Neural cell (in vitro differentiated cells): ENCODE data around the gene CHI3L1. TPM values are rescaled to one million over a fixed set of nuclear protein-coding genes. Genes with fewer than 3 reads are reported as not detected.

Experiments
- H2AFZ ChIP-seq: fragments of 200-600, 300-800 bp; sonication (generic), shearing (Covaris generic); 2 replicates; pipeline ENCODE4 v1.6.0; 2014; ENCODE audit warnings: low read depth, mild to moderate bottlenecking, antibody characterized with exemption, low read length, moderate library complexity
- H3F3A ChIP-seq: fragments of 200-600 bp; shearing (Covaris generic); 2 replicates; pipeline ENCODE4 v1.6.1; 2016; ENCODE audit warnings: mild to moderate bottlenecking, moderate library complexity, mixed read lengths, antibody characterized with exemption, low read length; ENCODE audit not compliant: insufficient read depth, poor library complexity, severe bottlenecking
- H3K27ac ChIP-seq: fragments of 200-600, 300-800 bp; sonication (generic), shearing (Covaris generic); 2 replicates; pipeline ENCODE4 v1.5.1; 2014; ENCODE audit warnings: mild to moderate bottlenecking, low read length, moderate library complexity
- H3K27me3 ChIP-seq: fragments of 300-800, 200-600 bp; sonication (generic), shearing (Covaris generic); 2 replicates; pipeline ENCODE4 v1.6.0; 2014; ENCODE audit warnings: mild to moderate bottlenecking, low read depth, low read length, moderate library complexity; ENCODE audit not compliant: insufficient read depth
- H3K36me3 ChIP-seq: fragments of 300-800, 200-600 bp; sonication (generic), shearing (Covaris generic); 2 replicates; pipeline ENCODE4 v1.5.1; 2014; ENCODE audit warnings: mild to moderate bottlenecking, antibody characterized with exemption, low read length, moderate library complexity; ENCODE audit not compliant: insufficient read depth
- H3K4me2 ChIP-seq: fragments of 300-800, 200-600 bp; sonication (generic), shearing (Covaris generic); 2 replicates; pipeline ENCODE4 v1.6.0; 2014; ENCODE audit warnings: mild to moderate bottlenecking, low read length
- H3K4me3 ChIP-seq: fragments of 300-800, 200-600 bp; sonication (generic), shearing (Covaris generic); 2 replicates; pipeline ENCODE4 v1.5.1; 2014; ENCODE audit warnings: mild to moderate bottlenecking, low read length, moderate library complexity
- H3K79me2 ChIP-seq: fragments of 200-600 bp; shearing (Covaris generic); replicated peaks from 2 replicates; pipeline ENCODE4 v1.6.0; 2014; ENCODE audit warnings: mild to moderate bottlenecking, low read length, moderate library complexity; ENCODE audit not compliant: insufficient read depth
- H3K9ac ChIP-seq: fragments of 300-800, 200-600 bp; sonication (generic), shearing (Covaris generic); 2 replicates; pipeline ENCODE4 v1.6.1; 2016; ENCODE audit warnings: mild to moderate bottlenecking, low read length, mixed read lengths
- H3K9me2 ChIP-seq: fragments of 200-600 bp; shearing (Covaris generic); 2 replicates; pipeline ENCODE4 v1.6.1; 2016; ENCODE audit warnings: mild to moderate bottlenecking, low read length, mixed read lengths; ENCODE audit not compliant: insufficient read depth
- H3K9me3 ChIP-seq: fragments of 200-600, 300-800 bp; sonication (generic), shearing (Covaris generic); 2 replicates; pipeline ENCODE4 v1.6.1; 2016; ENCODE audit warnings: mild to moderate bottlenecking, mixed run types, low read length, moderate library complexity, mixed read lengths
- H4K20me1 ChIP-seq: fragments of 200-600 bp; shearing (Covaris generic); 2 replicates; pipeline ENCODE4 v1.6.1; 2016; ENCODE audit warnings: mild to moderate bottlenecking, mixed run types; ENCODE audit not compliant: insufficient read depth
- CTCF ChIP-seq: fragments of 450-650 bp; IDR thresholded peaks from 2 replicates; pipeline ENCODE4 v1.5.1; 2014; ENCODE audit warnings: antibody characterized with exemption, mild to moderate bottlenecking, moderate library complexity; ENCODE audit not compliant: poor library complexity, severe bottlenecking
- EP300 ChIP-seq: fragments of 450-650 bp; conservative IDR thresholded peaks from 2 replicates; pipeline ENCODE4 v1.6.1; 2014; ENCODE audit warnings: antibody characterized with exemption, mild to moderate bottlenecking, moderate library complexity; ENCODE audit not compliant: poor library complexity, severe bottlenecking
- EZH2 ChIP-seq: fragments of 200-600, 300-800 bp; shearing (Covaris generic), sonication (generic); IDR thresholded peaks from 2 replicates; pipeline ENCODE4 v1.6.1; 2014; ENCODE audit warnings: antibody characterized with exemption, low read length, borderline replicate concordance, mild to moderate bottlenecking; ENCODE audit not compliant: insufficient read depth, poor library complexity, severe bottlenecking
- MXI1 ChIP-seq: fragments of 450-650 bp; conservative IDR thresholded peaks from 2 replicates; pipeline ENCODE4 v1.6.1; 2014; ENCODE audit warnings: antibody characterized with exemption, mild to moderate bottlenecking; ENCODE audit not compliant: poor library complexity, severe bottlenecking
- POLR2AphosphoS5 ChIP-seq: IDR thresholded peaks from 2 replicates; pipeline ENCODE4 v1.6.1; 2012
- RAD21 ChIP-seq: fragments of 450-650 bp; conservative IDR thresholded peaks from 2 replicates; pipeline ENCODE4 v1.6.1; 2014; ENCODE audit warnings: antibody characterized with exemption, mild to moderate bottlenecking, moderate library complexity
- REST ChIP-seq: IDR thresholded peaks from 2 replicates; pipeline ENCODE4 v1.6.1; 2012; ENCODE audit warnings: borderline replicate concordance
- SMC3 ChIP-seq: fragments of 450-650 bp; conservative IDR thresholded peaks from 2 replicates; pipeline ENCODE4 v1.6.1; 2014; ENCODE audit warnings: antibody characterized with exemption, mild to moderate bottlenecking, moderate library complexity; ENCODE audit not compliant: poor library complexity
- TAF1 ChIP-seq: IDR thresholded peaks from 2 replicates; pipeline ENCODE4 v1.6.1; 2012; ENCODE audit warnings: low read depth
- polyA plus RNA-seq: library from polyadenylated mRNA; depleted of rRNA; stranded (reverse); fragments of >200 nt; gene quantifications from 2 replicates; pipeline ENCODE4 v1.2.3, GENCODE V29; 2014

The CHI3L1 gene
- polyA plus RNA-seq, 1 donor from 2014 or later, result not detected

DNA sequence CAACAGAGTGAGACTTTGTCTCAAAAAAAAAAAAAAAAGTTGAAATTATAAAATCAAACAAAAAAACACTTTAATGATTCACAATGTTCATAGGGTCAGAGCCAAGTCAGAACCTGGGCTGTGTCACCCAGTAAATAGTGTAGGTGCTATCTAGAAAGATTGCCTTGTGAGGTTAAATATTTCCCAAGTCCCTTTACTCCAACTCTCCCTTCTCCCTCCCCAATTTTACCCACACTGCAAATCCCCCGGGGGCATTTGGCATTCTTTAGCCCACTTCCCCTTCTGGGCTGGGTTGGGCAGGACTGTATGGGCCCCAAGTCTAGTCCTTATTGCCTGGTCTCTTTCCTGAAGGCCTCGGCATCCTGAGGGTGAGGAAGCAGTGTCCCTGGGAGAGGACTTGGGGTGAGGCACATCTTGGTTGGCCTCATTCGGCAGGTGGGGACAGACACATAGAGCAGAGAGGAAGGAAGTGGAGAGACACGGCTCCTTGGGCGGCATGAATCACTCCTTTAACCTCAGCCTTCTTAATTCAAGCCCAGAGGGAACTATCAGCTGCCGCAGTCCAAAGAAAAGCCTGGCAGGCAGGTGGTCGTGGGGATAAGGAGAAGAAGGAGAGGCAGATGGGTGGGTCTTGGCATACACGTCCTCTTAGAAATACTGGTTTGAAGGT, 50.7 kb downstream of the CHI3L1 start:
- H3K9ac ChIP-seq, result no peak overlapping the region
- H2AFZ ChIP-seq, result no peak overlapping the region

DNA sequence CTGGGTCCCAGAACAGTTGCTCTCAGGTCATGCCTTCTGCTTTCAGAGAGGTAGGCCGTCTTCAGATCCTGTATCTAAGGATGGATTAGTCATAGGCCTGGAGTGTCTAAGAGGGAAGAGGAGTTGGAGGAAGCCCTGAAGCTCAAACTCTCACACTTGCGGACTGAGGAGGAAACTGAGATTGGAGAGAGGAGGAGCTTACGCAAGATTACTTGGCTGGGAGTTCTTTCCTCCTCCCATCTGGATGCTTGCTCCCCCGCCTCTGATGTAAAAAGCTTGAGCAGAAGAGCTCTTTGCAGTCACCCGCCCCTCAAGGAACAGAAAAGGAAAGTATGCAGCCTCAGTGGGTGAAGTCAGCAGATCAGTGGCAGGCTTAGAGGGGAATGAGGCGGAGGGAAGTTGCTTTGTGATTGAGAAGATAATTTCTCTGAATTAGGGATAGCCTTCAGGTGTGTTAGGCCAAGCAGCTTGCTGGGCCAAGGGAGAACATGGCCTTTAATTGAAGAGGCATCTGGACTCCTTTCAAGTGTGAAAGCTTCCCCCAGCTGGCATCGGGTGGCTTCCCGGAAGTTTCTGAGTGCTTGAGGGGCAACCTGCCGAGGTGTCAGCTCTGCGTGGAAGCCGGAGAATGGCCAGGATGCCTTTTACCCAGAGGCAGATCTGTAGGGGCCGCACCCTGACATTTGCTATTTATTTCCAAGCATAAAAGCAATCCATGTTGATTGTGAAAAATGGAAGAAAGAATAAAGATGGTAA, 52.4 kb downstream of the CHI3L1 start:
- H3K4me2 ChIP-seq, result no peak overlapping the region
- H3K27me3 ChIP-seq, result no peaks in the 10 kb centered on the region
- no peak overlapping the region for H3K27ac ChIP-seq
- no peaks in the 10 kb centered on the region for H4K20me1 ChIP-seq
- H3K36me3 ChIP-seq, result no peaks in the 10 kb centered on the region
- TF ChIP-seq TAF1, result no peak
- no peak for TF ChIP-seq MXI1
- no peak for TF ChIP-seq EZH2
- no peak for TF ChIP-seq CTCF
- no peak for TF ChIP-seq SMC3
- TF ChIP-seq EP300, result no peak
- no peak for TF ChIP-seq REST
- no peak for TF ChIP-seq RAD21
- no peak for TF ChIP-seq POLR2AphosphoS5
- H3K9me2 ChIP-seq, result no peaks in the 10 kb centered on the region
- H3F3A ChIP-seq, result no peaks in the 10 kb centered on the region
- H3K79me2 ChIP-seq, result no peaks in the 10 kb centered on the region
- H3K4me3 ChIP-seq, result no peak overlapping the region
- no peak overlapping the region for H3K9ac ChIP-seq
- H3K9me3 ChIP-seq, result no peaks in the 10 kb centered on the region
- no peak overlapping the region for H2AFZ ChIP-seq

More for the DNA sequence above, 50.7 kb downstream of the CHI3L1 start:
- TF ChIP-seq RAD21 (no peak), SMC3 (no peak), POLR2AphosphoS5 (no peak), CTCF (no peak)
- Histone ChIP-seq H3K9me3 (no peaks in the 10 kb centered on the region), H3K27me3 (no peaks in the 10 kb centered on the region), H3K4me2 (no peak overlapping the region), H3K79me2 (no peaks in the 10 kb centered on the region), H3K36me3 (no peaks in the 10 kb centered on the region), H4K20me1 (no peaks in the 10 kb centered on the region), H3K27ac (no peak overlapping the region), H3K9me2 (no peaks in the 10 kb centered on the region), H3K4me3 (no peak overlapping the region), H3F3A (no peaks in the 10 kb centered on the region)
